ENCODE measurements around the gene SNED1.

Gene SNED1

GRCh38 chr2:241128266-241128665, 129.8 kb downstream of the SNED1 start:
- no peak for DNase-seq (ENCODE audit: low read depth, low spot score)

DNA sequence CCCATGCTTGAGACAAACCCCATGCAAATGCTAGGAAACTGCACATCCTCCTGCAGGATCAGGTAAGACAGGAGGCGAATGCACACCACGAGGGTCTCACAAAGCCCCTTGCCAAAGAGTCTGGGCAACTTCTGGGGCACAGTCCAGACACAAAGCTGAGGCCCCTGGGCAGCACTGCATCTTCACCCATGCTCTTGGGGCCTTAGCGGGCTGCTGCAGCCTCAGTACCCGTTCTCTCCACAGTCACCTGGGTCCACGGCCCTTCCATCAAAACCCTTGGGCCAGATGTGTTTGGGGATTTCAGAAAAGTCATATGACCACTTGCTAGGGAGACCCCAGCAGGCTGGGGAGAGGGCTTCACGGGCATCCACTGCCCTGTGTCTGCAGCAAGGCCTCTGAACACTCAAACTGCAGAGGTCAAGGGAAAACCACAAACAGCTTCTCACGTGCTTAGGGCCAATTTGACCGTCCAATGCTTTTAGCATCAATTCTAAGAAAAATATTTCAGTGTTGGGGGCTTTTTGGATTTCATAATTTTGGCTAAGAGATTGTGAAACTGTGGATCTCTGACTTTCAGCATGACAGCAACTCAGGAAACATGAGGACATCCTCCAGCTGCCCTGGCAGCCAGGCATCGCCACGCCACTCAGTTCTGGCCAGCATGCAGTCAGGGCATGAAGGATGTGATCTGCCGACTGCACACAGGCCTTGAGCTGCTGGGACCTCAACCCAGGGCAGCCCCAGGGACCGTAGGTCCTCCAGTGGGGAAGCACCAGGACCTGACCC, 130.9 kb downstream of the SNED1 start:
- DNase-seq (ENCODE audit: low read depth, low spot score), result no peak

- no peak for DNase-seq (ENCODE audit: low read depth, low spot score)
These were observed 131.9 kb downstream of the SNED1 start for GRCh38 chr2:241130316-241130715.

DNA sequence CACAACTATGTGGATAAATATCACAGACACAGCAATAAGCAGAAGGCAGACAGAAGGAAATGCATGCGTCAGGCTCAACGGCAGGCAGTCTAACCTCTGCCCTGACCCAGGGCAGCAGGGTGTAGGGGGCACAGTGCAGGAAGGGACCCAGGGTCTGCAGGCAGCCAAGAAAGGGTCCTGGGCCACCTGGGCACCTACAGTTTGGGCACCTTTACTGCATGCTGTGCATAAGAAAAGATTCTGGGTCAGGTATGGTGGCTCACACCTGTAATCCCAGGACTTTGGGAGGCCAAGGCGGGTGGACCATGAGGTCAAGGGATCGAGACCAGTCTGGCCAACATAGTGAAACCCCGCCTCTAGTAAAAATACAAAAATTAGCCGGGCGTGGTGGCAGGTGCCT, 133.1 kb downstream of the SNED1 start:
- no peak for DNase-seq (ENCODE audit: low read depth, low spot score)

DNA sequence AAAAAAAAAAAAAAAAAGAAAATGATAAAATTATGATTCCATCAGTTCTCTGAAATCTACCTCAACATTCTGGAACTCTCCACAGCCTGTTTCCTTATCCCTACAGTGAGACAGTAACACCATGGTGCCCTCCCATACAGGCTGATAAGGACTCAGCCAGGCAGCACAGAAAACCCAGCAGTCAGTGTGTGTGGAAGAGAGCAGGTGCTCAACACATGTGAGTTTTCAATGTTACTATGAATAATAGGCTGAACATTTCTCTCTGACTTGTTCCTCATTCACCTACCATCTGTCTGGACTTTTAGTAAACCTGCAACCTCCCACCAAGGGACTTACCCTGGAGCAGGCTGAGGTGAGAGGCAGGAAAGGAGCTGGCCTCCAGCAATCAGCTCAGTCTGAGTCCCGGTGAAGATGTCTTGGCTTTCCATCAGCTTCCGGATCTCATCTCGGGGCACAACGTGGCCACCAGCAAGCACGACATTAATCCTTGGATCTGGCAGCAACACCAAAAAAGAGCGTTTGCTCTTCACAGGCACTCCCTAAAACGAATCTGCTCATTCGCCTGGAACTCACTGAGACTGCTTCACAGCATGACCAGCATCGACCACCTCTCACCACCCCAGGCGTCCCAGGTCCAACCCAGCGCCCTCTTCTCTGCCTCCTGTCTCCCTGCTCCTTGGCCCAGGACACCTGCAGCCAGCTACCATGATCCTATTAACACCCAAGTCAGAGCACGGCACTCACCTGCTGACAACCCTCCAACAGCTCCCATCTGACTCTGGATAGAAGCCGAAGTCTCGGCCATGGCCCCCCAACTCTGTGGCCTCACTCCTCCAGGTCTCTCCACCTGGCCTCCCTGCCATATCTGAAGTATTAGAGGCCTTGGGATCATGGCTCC, 134.4 kb downstream of the SNED1 start:
- DNase-seq (ENCODE audit: low read depth, low spot score), result no peak

DNA sequence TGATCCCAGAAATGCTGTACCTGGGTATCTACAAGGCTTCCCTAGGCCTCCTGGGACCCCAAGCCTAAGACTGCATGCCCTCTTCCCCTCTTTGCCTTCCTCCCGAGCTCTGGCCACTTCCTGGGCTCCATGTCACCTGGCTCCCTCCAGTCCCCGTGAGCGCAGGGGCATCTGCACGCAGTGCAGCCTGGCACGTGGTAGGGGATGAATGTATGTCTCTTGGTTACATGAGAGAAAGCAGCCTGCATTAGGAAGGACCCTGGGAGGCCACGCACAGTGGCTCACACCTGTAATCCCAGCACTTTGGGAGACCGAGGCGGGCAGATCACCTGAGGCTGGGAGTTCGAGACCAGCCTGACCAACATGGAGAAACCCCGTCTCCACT, 135.0 kb downstream of the SNED1 start:
- no peak for DNase-seq (ENCODE audit: low read depth, low spot score)

- no peak for DNase-seq (ENCODE audit: low read depth, low spot score)
These were observed 136.3 kb downstream of the SNED1 start for GRCh38 chr2:241134711-241135110.

DNA sequence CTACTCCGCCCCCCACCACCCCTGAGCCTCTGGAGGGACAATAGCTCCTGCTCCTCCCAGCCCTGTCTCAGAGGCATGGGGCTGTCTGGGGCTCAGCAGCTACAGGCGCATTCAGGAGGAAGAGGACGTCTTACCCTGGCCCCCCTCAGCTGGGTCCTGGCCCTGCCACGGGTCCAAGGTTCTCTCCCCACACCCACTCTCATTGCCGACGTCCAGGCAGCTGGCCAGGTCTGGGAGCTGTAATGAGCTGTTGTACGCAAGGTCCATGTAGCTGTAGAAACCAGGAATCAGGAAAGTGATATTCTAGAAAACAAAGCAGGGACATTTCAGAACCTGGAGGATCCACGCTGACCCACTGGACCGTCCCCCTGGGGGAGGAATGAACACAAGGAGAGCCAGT, 137.3 kb downstream of the SNED1 start:
- no peak for DNase-seq (ENCODE audit: low read depth, low spot score)

GRCh38 chr2:241136191-241136590, 137.8 kb downstream of the SNED1 start:
- no peak for DNase-seq (ENCODE audit: low read depth, low spot score)

- DNase-seq (ENCODE audit: low read depth, low spot score), result no peak
These were observed 138.3 kb downstream of the SNED1 start for GRCh38 chr2:241136661-241137260.

GRCh38 chr2:241137276-241138190, 139.1 kb downstream of the SNED1 start:
- DNase-seq (ENCODE audit: low read depth, low spot score), result no peak

- no peak for DNase-seq (ENCODE audit: low read depth, low spot score)
These were observed 140.1 kb downstream of the SNED1 start for GRCh38 chr2:241138471-241138870.

- DNase-seq (ENCODE audit: low read depth, low spot score), result no peak
These were observed 141.4 kb downstream of the SNED1 start for GRCh38 chr2:241139531-241140444.

- no peak for DNase-seq (ENCODE audit: low read depth, low spot score)
These were observed 142.0 kb downstream of the SNED1 start for GRCh38 chr2:241140445-241140840.

- DNase-seq (ENCODE audit: low read depth, low spot score), result no peak
These were observed 142.9 kb downstream of the SNED1 start for GRCh38 chr2:241141214-241141770.

GRCh38 chr2:241142063-241142462, 143.6 kb downstream of the SNED1 start:
- DNase-seq (ENCODE audit: low read depth, low spot score), result no peak

DNA sequence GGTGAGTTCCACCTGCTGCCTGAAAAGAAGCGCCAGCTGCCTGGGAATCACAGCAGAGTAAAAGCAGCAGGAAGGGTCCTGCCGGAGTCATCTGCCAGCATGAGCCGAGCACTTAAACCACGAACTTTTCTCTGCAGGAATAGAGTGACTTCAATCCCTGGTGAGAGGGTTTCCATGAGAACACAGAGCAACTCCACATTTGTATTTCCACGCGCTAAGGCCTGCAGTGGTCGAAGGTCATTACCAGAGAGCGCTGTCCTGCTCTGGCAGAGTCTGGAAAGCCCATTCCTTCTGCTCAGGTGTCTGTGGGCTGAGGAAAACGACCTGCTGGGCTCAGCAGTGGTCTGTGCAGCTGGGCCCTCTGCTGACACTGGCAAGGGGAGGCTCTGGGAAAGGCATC, 144.2 kb downstream of the SNED1 start:
- DNase-seq (ENCODE audit: low read depth, low spot score), result no peak
